Tibial nerve (tissue), 4 donors: ENCODE data around the gene ISM1.

Source experiments
- CTCF ChIP-seq, 5 experiments: fragments of 200-600 bp in 3 of 5; fragments of 450-650 bp in 2 of 5; sonication (generic) in 3 of 5; IDR thresholded peaks; one replicate each; pipeline ENCODE4 v1.5.1; 2016 to 2019; ENCODE audit warnings: antibody characterized with exemption in 5 of 5, mild to moderate bottlenecking in 3 of 5, moderate library complexity in 2 of 5
- EP300 ChIP-seq, 2 donors: sonication (generic); formaldehyde crosslinking; IDR thresholded peaks; one replicate each; pipeline ENCODE4 v1.6.1; 2017; ENCODE audit warnings: antibody characterized with exemption in 2 of 2, mild to moderate bottlenecking in 1 of 2
- POLR2A ChIP-seq, 2 donors: fragments of 450-650 bp; IDR thresholded peaks; one replicate each; pipeline ENCODE4 v1.6.1; 2017; ENCODE audit warnings: antibody characterized with exemption in 2 of 2, mild to moderate bottlenecking in 2 of 2, moderate library complexity in 2 of 2

GRCh38 chr20:13290724-13291123 is 69.7 kb downstream of the ISM1 start:
- TF ChIP-seq CTCF (IDR thresholded peaks at IDR 0.05) (no peak), EP300 (IDR thresholded peaks at IDR 0.05) (no peak), POLR2A (IDR thresholded peaks at IDR 0.05) (no peak)
